ENCODE measurements around the gene INHBE. TPM values are rescaled to one million over a fixed set of nuclear protein-coding genes. Genes with fewer than 3 reads are reported as not detected.
"Not testable (repeated sequence)": the region's sequence is repeated elsewhere in the genome, so short reads cannot be mapped to it uniquely, and the experiment has no call there.

The INHBE gene
- total RNA-seq, 1 donor = 3.3 TPM

GRCh38 chr12:57438400-57438799, 16.7 kb upstream of the INHBE start:
- Histone ChIP-seq H2AFZ (ENCODE audit: low read length) (no peak overlapping the region), H3K9me3 (ENCODE audit: low read depth, low read length) (no peaks in the 10 kb centered on the region), H3K4me3 (ENCODE audit: insufficient read depth, low read length) (no peak overlapping the region), H3K79me2 (ENCODE audit: insufficient read depth, low read length) (no peaks in the 10 kb centered on the region), H3K4me2 (ENCODE audit: insufficient read depth, low read length) (no peak overlapping the region), H4K20me1 (ENCODE audit: insufficient read depth, low read length) (no peaks in the 10 kb centered on the region), H3K27ac (ENCODE audit: low read depth, low read length) (no peak overlapping the region), H3K4me1 (ENCODE audit: insufficient read depth, low read length) (no peaks in the 10 kb centered on the region), H3K27me3 (ENCODE audit: insufficient read depth, low read length) (no peaks in the 10 kb centered on the region), H3K36me3 (ENCODE audit: insufficient read depth, low read length) (no peaks in the 10 kb centered on the region)
- no peak for DNase-seq (ENCODE audit: insufficient read length, low spot score, missing footprints)
- TF ChIP-seq CTCF (IDR thresholded peaks at IDR 0.05; ENCODE audit: extremely low read depth, low read depth, low read length) = no peak

- no peak for DNase-seq (ENCODE audit: insufficient read length, low spot score, missing footprints)
- no peaks in the 10 kb centered on the region for H3K79me2 ChIP-seq (ENCODE audit: insufficient read depth, low read length)
- no peaks in the 10 kb centered on the region for H3K27me3 ChIP-seq (ENCODE audit: insufficient read depth, low read length)
- H3K4me3 ChIP-seq (ENCODE audit: insufficient read depth, low read length) = no peak overlapping the region
- H3K27ac ChIP-seq (ENCODE audit: low read depth, low read length) = no peak overlapping the region
- H3K4me1 ChIP-seq (ENCODE audit: insufficient read depth, low read length) = no peaks in the 10 kb centered on the region
- no peaks in the 10 kb centered on the region for H3K9me3 ChIP-seq (ENCODE audit: low read depth, low read length)
- no peak for TF ChIP-seq CTCF (IDR thresholded peaks at IDR 0.05; ENCODE audit: extremely low read depth, low read depth, low read length)
- H3K4me2 ChIP-seq (ENCODE audit: insufficient read depth, low read length) = no peak overlapping the region
- no peaks in the 10 kb centered on the region for H4K20me1 ChIP-seq (ENCODE audit: insufficient read depth, low read length)
- no peaks in the 10 kb centered on the region for H3K36me3 ChIP-seq (ENCODE audit: insufficient read depth, low read length)
- no peak overlapping the region for H2AFZ ChIP-seq (ENCODE audit: low read length)
Measured at GRCh38 chr12:57439762-57440266, 15.3 kb upstream of the INHBE start.

- H3K4me1 ChIP-seq (ENCODE audit: insufficient read depth, low read length) = not testable (repeated sequence)
Measured at GRCh38 chr12:57441393-57441792, 13.7 kb upstream of the INHBE start.

GRCh38 chr12:57441846-57442427, 13.2 kb upstream of the INHBE start:
- H3K9me3 ChIP-seq (ENCODE audit: low read depth, low read length) = no peaks in the 10 kb centered on the region
- H3K27me3 ChIP-seq (ENCODE audit: insufficient read depth, low read length) = no peaks in the 10 kb centered on the region
- no peak overlapping the region for H3K27ac ChIP-seq (ENCODE audit: low read depth, low read length)
- DNase-seq (ENCODE audit: insufficient read length, low spot score, missing footprints) = no peak
- no peaks in the 10 kb centered on the region for H4K20me1 ChIP-seq (ENCODE audit: insufficient read depth, low read length)
- no peak for TF ChIP-seq CTCF (IDR thresholded peaks at IDR 0.05; ENCODE audit: extremely low read depth, low read depth, low read length)
- no peaks in the 10 kb centered on the region for H3K36me3 ChIP-seq (ENCODE audit: insufficient read depth, low read length)
- H2AFZ ChIP-seq (ENCODE audit: low read length) = no peak overlapping the region
- H3K4me1 ChIP-seq (ENCODE audit: insufficient read depth, low read length) = no peaks in the 10 kb centered on the region
- H3K4me2 ChIP-seq (ENCODE audit: insufficient read depth, low read length) = no peak overlapping the region
- no peak overlapping the region for H3K4me3 ChIP-seq (ENCODE audit: insufficient read depth, low read length)
- H3K79me2 ChIP-seq (ENCODE audit: insufficient read depth, low read length) = no peaks in the 10 kb centered on the region

More at GRCh38 chr12:57441393-57441792, 13.7 kb upstream of the INHBE start:
- not testable (repeated sequence) for H3K27me3 ChIP-seq (ENCODE audit: insufficient read depth, low read length); H3K4me3 ChIP-seq (ENCODE audit: insufficient read depth, low read length); H2AFZ ChIP-seq (ENCODE audit: low read length); H3K79me2 ChIP-seq (ENCODE audit: insufficient read depth, low read length); H3K4me2 ChIP-seq (ENCODE audit: insufficient read depth, low read length); H3K36me3 ChIP-seq (ENCODE audit: insufficient read depth, low read length); H3K27ac ChIP-seq (ENCODE audit: low read depth, low read length); H3K9me3 ChIP-seq (ENCODE audit: low read depth, low read length); DNase-seq (ENCODE audit: insufficient read length, low spot score, missing footprints); H4K20me1 ChIP-seq (ENCODE audit: insufficient read depth, low read length)

- H3K27ac ChIP-seq (ENCODE audit: low read depth, low read length); H3K4me3 ChIP-seq (ENCODE audit: insufficient read depth, low read length); H3K4me2 ChIP-seq (ENCODE audit: insufficient read depth, low read length); H3K27me3 ChIP-seq (ENCODE audit: insufficient read depth, low read length); H3K79me2 ChIP-seq (ENCODE audit: insufficient read depth, low read length); H3K4me1 ChIP-seq (ENCODE audit: insufficient read depth, low read length); DNase-seq (ENCODE audit: insufficient read length, low spot score, missing footprints); H3K36me3 ChIP-seq (ENCODE audit: insufficient read depth, low read length); H4K20me1 ChIP-seq (ENCODE audit: insufficient read depth, low read length); H2AFZ ChIP-seq (ENCODE audit: low read length); H3K9me3 ChIP-seq (ENCODE audit: low read depth, low read length): not testable (repeated sequence)
Measured at GRCh38 chr12:57444337-57444736, 10.8 kb upstream of the INHBE start.
